ENCODE results near the gene EMC1.
"Not testable (repeated sequence)": the region's sequence is repeated elsewhere in the genome, so short reads cannot be mapped to it uniquely, and the experiment has no call there.

Gene EMC1

DNA sequence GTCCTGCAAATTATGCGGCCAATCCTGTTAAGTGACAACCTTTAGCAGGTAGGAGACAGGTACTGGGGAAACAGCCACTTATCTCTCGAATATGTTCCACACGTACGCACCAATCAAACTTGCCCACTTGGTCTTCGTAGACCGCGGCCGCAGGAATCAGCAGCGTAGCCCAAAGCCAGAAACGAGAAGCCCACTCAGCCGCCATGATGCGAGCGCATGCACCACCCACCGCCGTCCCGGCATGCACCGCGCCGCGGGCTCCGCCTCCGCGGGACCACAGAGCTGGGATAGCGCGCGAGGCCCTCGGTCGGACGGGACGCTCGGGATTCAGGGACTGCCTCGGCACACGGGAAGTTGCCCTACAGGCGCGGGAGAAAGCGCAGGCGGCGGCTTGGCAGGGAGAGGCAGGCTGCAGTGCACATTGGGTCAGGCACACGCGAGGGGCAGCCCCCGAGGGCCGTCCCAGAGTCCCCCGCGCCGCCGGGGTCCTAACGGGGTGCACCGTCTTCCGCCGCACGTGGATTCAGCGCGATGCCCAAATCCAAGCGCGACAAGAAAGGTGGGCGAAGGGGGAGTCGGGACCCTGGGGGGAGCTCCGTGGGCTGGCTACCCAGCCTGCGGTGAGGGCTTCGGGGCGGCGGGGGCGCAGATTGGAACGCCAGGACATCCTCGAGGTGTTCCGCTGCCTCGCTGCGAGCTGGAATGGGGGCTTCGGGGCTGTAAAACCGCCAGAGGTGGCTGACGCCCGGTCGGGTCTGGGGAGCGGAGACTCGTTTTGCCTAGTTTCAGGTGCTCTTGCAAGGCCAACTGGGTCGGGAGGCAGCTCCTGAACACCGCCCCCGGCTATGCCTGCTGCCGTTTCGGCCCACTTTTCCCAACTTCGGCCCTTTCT lies at the start of gene EMC1, which contains the start of gene MRTO4:
TSS of gene EMC1 (minus strand) at position 220 of the 892 bp plus-strand sequence. CDS start at position 205, 15 bp downstream.
TSS of gene MRTO4 (plus strand) at position 501 of the 892 bp plus-strand sequence. CDS start at position 532, 31 bp downstream.
- in situ Hi-C loops (cut with MboI; ENCODE audit: low sequenced_read_pairs): no loop called here

GRCh38 chr1:19300211-19300610 lies 48.9 kb upstream of the EMC1 start:
- in situ Hi-C loops (cut with MboI; ENCODE audit: low sequenced_read_pairs): no loop called here

GRCh38 chr1:19294638-19295037 lies 43.3 kb upstream of the EMC1 start:
- in situ Hi-C loops (cut with MboI; ENCODE audit: low sequenced_read_pairs): no loop called here

DNA sequence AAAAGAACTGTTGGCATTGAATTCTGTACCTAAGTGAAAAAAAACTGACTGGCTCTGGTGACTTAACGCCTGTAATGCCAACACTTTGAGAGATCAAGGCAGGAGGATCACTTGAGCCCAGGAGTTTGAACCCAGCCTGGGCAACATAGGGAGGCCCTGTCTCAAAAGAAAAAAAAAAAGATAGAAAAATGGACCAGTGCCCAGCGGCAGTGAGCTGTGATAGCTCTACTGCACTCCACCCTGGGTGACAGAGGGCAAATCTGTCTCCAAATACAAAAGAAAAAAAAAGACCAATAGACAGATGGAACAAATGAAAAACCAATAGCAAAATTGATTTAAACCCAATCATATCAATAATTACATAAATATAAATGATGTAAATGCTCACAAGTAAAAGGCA lies 37.9 kb upstream of the EMC1 start:
- in situ Hi-C loops (cut with MboI; ENCODE audit: low sequenced_read_pairs): no loop called here

GRCh38 chr1:19288324-19289241 lies 37.3 kb upstream of the EMC1 start, which contains the start of gene AKR7A3:
Gene AKR7A3, minus strand, starts transcription at chr1:19288770. Its CDS starts 61 bp downstream, at chr1:19288709.
- in situ Hi-C loops (cut with MboI; ENCODE audit: low sequenced_read_pairs): not testable (repeated sequence)

DNA sequence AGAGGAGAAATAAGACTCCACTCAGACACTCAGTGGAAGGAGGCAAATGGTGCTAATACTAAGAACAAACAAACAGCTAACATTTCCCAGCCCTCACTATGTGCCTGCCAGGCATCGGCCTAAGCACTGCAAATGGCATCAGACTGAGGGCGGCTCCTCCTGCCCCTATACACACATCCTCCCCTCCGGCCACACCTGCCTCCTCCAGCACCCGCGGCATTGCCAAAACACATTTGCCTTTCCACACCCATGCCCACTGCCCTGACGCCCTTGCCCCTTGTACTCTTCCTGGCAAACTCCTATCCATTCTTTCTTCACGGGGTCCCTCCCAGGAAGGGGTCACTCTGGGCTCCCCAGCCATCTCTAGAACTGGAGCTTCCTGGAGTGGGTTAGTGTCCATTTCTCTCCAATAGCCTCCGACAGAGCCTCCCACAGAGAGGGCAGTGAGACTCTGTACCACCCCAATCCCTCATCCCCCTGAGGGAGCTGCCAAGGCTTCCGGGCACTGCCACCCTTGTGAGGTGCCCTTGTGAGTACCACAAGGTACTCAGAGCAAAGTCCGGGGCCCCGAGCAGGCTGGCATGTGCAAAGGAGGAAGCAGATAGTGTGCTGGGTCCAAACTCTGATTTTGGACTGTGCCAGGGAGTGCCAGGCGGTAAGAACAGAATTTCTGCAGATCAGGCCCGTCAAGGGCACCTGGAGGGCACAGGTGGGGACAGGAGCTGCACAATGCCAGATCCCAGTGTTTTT lies 36.3 kb upstream of the EMC1 start:
- in situ Hi-C loops (cut with MboI; ENCODE audit: low sequenced_read_pairs): no loop called here

GRCh38 chr1:19285807-19286206 lies 34.5 kb upstream of the EMC1 start:
- in situ Hi-C loops (cut with MboI; ENCODE audit: low sequenced_read_pairs): not testable (repeated sequence)

DNA sequence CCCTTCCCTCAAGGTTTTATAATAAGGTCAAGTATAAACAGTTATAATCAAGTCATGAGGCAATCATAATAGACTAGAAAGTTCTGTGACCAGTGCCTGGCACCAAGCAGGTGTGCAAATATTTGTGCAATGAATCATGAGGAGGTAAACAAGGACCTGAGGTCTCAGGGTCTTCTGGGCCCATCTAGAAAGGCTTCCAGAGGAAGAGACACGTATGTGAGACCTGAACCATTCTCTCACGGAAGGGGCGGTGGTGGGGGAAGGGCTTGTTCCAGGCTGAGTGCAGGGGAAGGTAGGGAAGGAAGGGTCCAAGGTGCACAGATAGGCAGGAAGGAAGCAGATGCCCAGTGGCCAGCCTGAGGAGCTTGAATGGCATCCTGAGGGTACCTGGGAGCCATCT lies 34.0 kb upstream of the EMC1 start:
- in situ Hi-C loops (cut with MboI; ENCODE audit: low sequenced_read_pairs): not testable (repeated sequence)

- in situ Hi-C loops (cut with MboI; ENCODE audit: low sequenced_read_pairs): no loop called here
Observed at GRCh38 chr1:19284881-19285280, 33.6 kb upstream of the EMC1 start.

DNA sequence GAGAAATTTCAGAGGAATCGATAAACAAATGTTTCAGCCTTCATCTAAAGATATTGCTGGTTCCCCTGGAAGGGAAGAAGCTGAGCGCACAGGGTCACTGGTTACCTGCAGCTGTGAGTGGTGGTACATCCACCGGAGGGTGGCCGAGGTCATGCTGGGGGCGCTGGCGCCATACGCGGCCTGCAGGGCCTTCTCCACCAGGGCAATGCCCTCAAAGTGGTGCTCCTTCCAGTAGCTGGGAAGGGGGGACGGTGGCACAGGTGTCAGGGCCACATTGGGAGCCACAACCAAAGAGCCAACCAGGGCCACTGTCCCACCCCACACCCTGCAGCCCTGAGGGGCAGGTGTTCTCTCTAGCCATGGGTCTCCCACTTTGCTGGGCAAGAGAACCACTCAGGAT lies 32.6 kb upstream of the EMC1 start:
- in situ Hi-C loops (cut with MboI; ENCODE audit: low sequenced_read_pairs): no loop called here

DNA sequence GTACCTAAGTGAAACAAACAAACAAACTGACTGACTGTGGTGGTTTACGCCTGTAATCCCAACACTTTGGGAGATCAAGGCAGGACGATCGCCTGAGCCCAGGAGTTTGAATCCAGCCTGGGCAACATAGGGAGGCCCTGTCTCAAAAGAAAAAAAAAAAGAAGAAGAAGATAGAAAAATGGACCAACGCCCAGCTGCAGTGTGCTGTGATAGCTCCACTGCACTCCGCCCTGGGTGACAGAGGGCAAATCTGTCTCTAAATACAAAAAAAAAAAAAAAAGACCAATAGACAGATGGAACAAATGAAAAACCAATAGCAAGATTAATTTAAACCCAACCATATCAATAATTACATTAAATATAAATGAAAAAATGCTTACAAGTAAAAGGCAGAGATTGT lies 23.3 kb upstream of the EMC1 start:
- in situ Hi-C loops (cut with MboI; ENCODE audit: low sequenced_read_pairs): no loop called here

DNA sequence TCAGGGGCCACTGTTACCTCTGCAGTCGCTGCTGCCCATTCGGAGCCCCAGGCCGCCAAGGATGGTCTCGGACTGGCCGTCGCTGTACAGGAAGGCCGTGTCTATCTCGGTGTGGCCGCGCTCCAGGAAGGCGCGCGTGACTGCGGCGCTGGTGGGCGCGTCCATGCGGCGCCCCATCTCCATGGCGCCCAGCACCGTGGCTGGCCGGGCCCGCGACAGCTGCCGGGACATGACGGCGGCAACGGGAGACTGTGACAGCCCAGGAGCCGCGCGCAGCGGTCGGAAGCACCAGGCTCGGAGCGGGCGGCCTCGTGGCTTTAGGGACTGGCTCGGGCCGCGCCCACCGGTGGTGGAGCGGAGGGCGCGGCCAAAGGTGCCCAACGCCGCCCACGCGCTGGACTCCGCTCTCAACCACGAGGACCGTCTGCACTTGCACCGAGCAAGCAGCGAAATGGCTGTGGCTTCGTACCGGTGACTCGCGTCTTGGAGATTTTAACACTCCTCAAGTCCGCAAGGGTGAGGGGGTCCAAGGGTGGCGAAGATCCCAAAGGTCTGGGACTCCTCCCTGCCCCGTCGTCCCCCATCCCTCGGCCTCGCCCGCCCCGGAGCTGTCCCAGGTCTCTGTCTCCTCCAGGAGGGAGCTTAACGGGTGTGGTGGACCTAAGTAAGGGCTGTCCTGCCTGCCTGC lies 22.7 kb upstream of the EMC1 start:
- in situ Hi-C loops (cut with MboI; ENCODE audit: low sequenced_read_pairs): not testable (repeated sequence)

GRCh38 chr1:19273106-19273843 lies 22.0 kb upstream of the EMC1 start:
- in situ Hi-C loops (cut with MboI; ENCODE audit: low sequenced_read_pairs): no loop called here

DNA sequence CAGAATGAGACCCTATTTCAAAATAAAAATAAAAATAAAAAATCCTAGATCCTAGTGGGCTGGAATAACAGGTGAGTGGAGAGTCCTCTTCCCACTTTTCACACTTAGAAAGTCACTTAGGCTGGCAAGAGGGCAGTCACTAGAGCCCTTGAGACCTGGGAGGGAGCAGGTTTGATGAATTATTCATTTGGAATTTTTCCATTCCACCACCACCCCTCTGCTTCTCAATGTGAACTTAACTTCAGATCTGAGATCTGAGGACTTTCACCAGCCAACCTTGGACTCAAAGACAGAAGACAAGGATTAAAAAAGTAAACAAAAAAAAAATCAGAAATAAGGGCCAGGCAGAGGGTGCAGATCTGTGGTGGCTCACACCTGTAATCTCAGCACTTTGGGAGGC lies 20.7 kb upstream of the EMC1 start:
- in situ Hi-C loops (cut with MboI; ENCODE audit: low sequenced_read_pairs): no loop called here

DNA sequence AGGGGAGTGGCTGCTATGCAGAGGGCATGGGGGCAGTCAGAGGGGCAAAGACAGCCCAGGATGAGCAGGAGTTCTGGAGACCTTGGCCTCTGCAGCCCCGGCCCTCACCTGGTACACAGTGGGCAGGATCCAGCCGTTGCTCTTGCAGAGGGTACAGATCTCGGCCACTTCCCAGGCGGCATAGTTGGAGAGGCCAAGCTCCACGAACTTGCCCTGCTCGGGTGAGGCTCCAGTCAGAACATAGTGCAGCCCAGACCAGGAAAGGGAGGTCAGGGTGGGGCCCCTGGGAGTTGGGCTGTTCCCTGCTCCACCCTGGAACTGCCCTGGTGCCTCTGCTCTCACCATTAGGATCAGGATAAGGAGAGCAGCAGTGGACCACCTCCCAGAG lies 19.0 kb upstream of the EMC1 start:
- in situ Hi-C loops (cut with MboI; ENCODE audit: low sequenced_read_pairs): not testable (repeated sequence)

- in situ Hi-C loops (cut with MboI; ENCODE audit: low sequenced_read_pairs): not testable (repeated sequence)
Observed at GRCh38 chr1:19269427-19270342, 18.4 kb upstream of the EMC1 start.

DNA sequence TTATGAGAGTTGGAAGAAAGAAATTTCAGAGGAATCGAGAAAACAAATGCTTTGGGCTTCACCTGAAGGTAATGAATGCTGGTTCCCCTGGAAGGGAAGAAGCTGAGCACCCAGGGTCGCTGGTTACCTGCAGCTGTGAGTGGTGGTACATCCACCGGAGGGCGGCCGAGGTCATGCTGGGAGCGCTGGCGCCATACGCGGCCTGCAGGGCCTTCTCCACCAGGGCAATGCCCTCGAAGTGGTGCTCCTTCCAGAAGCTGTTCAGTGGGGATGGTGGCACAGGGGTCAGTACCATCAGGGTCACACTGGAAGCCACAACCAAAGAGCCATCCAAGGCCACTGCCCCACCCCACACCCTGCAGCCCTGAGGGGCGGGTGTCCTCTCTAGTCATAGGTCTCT lies 17.1 kb upstream of the EMC1 start:
- in situ Hi-C loops (cut with MboI; ENCODE audit: low sequenced_read_pairs): no loop called here

DNA sequence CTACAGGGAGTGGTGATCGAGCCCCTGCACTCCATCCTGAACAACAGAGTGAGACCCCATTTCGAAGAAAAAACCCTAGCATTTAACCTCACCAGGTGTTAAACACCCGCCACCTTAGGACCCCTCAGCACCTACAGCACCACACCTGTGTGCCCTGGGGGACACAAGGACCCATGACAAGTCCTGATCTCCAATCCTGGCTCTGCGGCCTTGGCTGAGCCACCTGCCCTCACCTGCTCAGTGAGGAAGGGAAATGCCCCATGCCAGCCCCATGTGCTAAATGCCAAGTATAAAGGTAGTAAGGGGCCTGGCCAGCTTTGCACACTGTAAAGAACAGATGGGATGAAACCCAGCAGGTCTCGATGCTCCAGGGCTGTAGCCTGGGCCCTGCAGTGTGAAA lies 11.4 kb upstream of the EMC1 start:
- in situ Hi-C loops (cut with MboI; ENCODE audit: low sequenced_read_pairs): no loop called here
